Inflammatory macrophage treated with lipopolysaccharide for 4 hours (primary cell): ENCODE results near the gene HBG2.

Source experiments
- DNase-seq: peaks from one replicate; pipeline ENCODE4 v3.0.0-alpha.2; 2020

HBG2 gene

DNA sequence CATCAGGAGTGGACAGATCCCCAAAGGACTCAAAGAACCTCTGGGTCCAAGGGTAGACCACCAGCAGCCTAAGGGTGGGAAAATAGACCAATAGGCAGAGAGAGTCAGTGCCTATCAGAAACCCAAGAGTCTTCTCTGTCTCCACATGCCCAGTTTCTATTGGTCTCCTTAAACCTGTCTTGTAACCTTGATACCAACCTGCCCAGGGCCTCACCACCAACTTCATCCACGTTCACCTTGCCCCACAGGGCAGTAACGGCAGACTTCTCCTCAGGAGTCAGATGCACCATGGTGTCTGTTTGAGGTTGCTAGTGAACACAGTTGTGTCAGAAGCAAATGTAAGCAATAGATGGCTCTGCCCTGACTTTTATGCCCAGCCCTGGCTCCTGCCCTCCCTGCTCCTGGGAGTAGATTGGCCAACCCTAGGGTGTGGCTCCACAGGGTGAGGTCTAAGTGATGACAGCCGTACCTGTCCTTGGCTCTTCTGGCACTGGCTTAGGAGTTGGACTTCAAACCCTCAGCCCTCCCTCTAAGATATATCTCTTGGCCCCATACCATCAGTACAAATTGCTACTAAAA, 27.8 kb downstream of the HBG2 start, which contains the start of gene HBB:
Gene HBB, minus strand, starts transcription at position 340 of the 579 bp plus-strand sequence. Its CDS starts 50 bp downstream, at position 290.
- no peak for DNase-seq

DNA sequence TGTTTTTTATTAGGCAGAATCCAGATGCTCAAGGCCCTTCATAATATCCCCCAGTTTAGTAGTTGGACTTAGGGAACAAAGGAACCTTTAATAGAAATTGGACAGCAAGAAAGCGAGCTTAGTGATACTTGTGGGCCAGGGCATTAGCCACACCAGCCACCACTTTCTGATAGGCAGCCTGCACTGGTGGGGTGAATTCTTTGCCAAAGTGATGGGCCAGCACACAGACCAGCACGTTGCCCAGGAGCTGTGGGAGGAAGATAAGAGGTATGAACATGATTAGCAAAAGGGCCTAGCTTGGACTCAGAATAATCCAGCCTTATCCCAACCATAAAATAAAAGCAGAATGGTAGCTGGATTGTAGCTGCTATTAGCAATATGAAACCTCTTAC, 29.1 kb downstream of the HBG2 start:
- no peak for DNase-seq

DNA sequence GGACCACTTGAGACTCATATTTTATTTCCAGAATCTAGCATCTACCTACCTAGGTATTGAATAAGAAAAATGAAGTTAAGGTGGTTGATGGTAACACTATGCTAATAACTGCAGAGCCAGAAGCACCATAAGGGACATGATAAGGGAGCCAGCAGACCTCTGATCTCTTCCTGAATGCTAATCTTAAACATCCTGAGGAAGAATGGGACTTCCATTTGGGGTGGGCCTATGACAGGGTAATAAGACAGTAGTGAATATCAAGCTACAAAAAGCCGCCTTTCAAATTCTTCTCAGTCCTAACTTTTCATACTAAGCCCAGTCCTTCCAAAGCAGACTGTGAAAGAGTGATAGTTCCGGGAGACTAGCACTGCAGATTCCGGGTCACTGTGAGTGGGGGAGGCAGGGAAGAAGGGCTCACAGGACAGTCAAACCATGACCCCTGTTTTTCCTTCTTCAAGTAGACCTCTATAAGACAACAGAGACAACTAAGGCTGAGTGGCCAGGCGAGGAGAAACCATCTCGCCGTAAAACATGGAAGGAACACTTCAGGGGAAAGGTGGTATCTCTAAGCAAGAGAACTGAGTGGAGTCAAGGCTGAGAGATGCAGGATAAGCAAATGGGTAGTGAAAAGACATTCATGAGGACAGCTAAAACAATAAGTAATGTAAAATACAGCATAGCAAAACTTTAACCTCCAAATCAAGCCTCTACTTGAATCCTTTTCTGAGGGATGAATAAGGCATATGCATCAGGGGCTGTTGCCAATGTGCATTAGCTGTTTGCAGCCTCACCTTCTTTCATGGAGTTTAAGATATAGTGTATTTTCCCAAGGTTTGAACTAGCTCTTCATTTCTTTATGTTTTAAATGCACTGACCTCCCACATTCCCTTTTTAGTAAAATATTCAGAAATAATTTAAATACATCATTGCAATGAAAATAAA, 29.8 kb downstream of the HBG2 start:
- no peak for DNase-seq

DNA sequence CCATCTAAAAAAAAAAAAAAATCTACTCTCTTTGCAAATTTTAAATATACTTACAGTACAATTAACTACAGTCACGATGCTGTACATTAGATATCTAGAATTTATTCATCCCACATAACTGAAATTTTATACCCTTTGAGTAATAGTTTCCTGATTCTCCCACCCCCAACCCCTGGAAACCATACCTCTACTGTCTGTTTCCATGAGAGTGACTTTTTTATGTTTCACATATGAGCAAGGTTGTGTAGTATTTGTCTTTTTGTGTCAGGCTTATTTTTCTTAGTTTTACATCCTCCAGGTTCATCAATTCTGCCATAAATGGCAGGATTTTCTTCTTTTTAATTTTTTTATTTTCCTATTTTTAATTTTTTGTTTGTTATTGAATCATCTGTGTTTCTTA, 30.9 kb downstream of the HBG2 start:
- DNase-seq, result no peak

DNA sequence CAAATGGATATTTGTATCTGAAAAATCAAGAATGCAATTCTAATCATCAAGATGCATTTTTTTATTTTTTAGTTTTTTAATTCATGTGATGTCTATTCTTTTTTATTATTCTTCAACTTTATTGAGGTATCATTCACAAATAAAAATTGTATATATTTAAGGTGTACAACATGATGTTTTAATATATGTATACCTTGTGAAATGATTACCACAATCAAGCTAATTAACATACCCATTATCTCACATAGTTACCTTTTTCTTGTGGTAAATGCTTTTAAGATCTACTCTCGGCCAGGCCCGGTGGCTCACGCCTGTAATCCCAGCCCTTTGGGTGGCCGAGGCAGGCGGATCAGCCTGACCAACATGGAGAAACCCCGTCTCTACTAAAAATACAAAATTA, 31.4 kb downstream of the HBG2 start:
- no peak for DNase-seq

DNA sequence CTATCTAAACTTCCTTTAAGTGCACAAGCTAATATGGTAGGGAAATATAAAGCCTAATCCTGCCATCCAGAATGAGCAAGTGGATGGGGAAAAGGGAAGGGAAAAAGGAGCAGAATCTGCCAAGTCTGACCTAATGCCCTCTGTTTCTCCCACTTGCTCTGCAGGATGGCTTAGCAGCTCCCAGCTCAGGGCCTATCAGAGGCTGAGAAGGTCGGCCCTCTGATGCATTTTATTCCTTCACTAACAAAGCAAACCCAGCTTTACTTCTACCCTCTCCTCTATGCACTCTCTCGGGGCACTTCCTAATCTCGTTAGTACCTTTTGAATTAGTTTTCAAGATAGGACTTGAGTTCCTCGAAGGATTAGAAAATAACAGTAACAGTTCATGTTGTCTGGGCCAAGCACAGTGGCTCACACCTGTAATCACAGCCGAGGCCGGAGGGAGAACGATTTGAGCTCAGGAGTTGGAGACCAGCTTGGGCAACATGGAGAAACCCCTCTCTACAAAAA, 44.1 kb downstream of the HBG2 start:
- DNase-seq, result no peak

DNA sequence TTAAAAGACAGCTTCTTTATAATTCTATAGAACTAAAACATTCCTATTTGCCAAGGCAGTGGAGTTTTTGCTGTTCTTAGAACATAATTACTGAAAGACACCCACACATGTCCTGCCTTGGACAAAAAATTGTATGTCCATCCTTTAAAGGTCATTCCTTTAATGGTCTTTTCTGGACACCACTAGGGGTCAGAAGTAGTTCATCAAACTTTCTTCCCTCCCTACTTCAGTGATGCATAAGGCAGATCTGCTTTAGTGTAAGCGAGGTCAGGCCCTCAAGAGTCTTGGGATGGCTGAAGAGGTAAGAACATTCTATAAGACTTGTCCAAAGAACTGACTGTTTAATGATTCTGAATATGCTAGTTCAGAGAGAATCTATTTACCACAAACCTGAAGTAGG, 49.8 kb downstream of the HBG2 start:
- DNase-seq, result peak; percentile 57

DNA sequence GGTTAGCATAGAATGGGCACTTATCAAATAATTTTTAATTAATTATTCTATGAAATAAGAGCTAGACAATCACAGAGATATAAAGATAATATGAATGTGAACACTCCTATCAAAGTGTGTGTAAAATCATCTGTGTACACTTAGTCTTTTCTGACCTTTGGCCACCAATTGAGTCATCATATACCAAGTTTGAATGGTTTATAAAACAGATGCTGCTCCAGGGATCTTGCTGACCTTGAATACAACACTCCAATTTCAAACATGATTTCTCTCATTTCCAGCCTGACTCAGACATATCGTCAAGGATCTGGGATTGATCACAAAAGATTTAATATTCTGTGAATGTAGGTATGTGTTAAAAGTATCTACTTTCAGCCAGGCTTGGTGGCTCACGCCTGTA, 51.2 kb downstream of the HBG2 start:
- DNase-seq, result no peak
